GM18520 (cell line): Measurements from ENCODE around the gene ZNF577.

ENCODE experiments used
- ATAC-seq: cut with Tn5 transposase; IDR thresholded peaks from one replicate; pipeline ENCODE4 v1.9.1; 2021; ENCODE audit not compliant: unreplicated experiment

The ZNF577 gene

DNA sequence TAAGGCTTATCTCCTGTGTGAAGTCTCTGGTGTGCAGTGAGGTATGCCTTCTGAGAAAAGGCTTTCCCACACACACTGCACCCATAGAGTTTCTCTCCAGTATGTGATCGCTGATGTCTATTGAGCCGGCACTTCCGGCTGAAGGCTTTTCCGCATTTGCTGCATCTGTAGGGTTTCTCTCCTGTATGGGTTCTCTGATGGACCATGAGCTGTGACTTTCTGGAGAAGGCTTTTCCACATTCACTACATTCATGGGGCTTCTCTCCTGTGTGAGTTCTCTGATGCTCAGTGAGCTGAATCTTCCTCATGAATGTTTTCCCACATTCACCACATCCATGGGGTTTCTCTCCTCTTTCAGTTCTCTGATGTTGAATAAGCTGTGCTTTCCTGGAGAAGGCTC, 14.7 kb downstream of the ZNF577 start:
- no peak for ATAC-seq

DNA sequence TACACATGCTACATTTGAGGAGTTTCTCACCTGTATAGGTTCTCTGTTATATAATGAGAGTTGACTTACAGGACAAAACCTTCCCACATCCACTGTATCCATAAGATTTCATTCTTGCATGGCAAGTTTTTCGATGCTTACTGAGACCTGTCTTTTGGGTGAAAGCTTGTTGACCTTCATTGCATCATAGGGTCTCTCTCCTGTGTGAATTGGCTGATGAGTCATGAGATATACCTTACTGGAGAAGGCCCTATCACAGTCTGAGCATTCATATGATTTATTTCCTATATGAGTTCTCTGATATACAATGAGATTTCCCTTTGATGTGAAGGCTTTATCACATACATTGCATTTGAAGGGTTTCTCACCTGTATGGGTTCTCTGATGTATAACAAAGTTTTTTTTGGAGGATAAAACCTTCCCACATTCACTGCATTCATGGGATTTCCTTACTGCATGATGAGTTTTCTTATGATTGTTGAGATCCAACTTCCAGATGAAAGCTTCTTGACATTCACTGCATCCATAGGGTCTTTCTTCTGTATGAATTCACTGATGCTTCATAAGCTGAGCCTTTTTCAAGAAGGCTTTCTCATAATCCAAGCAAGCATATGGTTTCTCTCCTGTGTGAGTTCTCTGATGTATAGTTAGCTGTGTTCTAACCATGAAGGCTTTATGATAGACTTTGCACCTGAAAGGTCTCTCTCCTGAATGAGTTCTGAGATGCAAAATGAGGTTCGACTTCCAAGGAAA, 25.7 kb downstream of the ZNF577 start:
- ATAC-seq: no peak

DNA sequence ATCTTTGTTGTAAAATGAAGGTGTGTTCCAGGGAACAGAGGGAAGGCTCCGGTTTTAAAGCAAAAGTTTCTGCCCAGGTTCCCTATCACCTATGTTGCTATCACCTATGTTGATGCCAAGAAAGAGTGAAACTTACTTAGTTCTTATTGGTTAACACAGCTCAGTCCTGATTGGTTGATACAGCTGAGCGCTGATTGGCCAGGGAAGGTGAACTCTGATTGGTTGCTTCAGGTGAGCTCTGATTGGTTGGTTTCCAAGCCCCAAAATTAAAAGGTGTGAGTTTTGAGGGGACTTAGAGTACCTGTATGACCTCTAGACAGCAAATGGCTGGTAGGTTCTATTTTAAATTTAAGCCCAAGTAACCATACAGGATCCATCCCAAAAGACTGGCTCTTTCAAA, 50.6 kb downstream of the ZNF577 start:
- ATAC-seq: no peak

DNA sequence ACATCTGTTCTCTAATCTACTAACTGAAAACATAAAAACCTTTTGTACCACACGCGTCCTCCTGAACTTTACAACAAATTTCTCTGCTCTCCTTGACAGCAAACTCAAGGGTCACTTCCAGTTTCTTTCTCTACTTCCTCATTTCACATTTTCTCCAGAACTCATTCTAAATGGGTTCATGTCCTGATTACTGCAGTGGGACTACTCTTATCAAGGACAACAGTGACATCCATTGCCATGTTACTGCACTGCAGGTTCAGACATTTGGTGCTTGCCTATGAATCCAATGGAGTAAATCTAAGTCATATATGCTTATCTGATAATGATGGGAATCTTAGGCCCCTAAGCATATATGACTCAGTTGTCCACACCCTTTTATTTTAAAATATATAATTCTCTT, 57.5 kb downstream of the ZNF577 start:
- ATAC-seq: no peak

DNA sequence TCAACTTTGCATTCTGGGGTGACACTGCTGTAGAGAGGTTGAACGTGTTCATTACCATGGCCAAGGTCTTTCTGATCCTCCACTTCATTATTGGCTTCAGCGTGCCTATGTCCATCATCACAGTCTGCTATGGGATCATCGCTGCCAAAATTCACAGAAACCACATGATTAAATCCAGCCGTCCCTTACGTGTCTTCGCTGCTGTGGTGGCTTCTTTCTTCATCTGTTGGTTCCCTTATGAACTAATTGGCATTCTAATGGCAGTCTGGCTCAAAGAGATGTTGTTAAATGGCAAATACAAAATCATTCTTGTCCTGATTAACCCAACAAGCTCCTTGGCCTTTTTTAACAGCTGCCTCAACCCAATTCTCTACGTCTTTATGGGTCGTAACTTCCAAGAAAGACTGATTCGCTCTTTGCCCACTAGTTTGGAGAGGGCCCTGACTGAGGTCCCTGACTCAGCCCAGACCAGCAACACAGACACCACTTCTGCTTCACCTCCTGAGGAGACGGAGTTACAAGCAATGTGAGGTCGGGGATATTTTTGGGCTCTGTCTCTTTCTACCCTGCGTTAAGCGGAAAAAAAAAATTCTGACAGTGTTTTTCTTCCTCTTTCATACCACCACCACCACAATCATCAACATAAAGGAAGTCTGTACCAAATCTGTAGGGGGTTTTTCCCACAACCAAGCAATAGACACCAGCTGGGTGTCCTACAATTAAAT, 63.3 kb downstream of the ZNF577 start:
- ATAC-seq: no peak

DNA sequence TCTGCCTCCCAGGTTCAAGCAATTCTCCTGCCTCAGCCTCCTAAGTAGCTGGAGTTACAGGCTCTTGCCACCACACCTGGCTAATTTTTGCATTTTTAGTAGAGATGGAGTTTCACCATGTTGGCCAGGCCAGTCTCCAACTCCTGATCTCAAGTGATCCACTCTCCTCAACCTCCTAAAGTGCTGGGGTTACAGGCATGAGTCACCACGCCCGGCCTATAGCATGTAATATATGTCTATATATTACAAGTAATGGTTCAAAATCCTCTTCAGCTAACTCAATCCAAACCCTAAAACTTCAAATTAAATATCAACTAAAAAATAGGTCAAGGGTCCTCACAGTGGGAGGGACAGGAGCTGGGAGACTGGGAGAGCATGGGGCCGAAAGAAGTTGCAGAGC, 64.8 kb downstream of the ZNF577 start:
- ATAC-seq: no peak

DNA sequence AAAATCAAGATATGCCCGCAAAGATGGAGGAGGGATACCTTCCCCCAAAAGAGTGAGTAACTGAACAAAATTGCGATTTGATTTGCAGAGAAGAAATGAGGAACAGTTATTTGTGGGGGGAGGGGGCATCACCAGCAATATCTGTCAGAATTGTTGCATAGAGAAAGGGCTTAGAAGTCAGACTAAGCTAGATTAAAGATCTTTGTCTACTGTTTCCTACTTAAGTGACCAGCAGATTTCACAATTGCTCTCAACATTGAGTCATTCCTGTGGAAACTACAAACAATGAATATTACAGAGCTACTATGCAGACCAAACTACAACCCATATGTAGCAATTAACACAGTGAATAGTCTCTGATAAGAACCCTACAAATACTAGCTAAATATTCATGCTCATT, 65.4 kb downstream of the ZNF577 start:
- no peak for ATAC-seq

DNA sequence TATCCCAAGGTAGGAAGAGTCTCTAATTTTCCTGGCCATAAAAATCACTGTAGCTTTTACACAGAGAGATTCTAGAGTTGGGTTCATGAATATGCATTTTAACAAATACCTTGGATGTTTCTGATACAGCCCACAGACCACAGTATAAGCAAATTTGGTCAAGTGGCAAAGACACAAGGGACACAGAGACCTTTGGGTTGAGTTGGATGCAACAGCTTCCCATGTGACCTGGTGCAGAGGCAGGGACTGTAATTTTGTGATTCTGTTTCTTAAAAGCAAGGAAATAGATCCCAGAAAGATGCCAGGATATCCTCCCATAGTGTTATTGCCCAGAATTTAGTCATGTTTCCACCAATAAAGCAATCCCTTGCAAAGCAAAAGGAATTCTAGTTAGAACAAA, 65.8 kb downstream of the ZNF577 start:
- no peak for ATAC-seq

DNA sequence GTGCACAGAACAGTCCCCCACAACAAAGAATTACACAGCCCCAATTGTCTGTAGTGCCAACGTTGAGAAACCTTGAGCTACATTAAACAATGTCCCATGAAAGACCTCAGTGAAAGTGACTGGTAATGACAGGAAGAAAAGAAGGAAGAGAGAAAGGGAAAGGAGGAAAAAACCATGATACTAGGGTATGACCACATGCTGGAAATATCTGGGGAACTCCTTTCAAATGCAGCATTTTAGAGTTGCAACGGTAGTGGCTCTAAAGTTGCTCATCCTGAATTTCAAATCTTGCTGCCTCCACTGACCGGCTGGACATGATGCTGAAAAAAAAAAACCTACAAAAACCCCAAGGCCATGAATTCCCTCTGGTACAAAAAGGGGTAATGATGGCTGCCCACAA, 66.3 kb downstream of the ZNF577 start:
- no peak for ATAC-seq
